Measurements from ENCODE around the gene GALNTL6. TPM values are rescaled to one million over a fixed set of nuclear protein-coding genes. Genes with fewer than 3 reads are reported as not detected.

GALNTL6 gene
- total RNA-seq, 1 donor from 2014 or later, result 0.29 TPM

DNA sequence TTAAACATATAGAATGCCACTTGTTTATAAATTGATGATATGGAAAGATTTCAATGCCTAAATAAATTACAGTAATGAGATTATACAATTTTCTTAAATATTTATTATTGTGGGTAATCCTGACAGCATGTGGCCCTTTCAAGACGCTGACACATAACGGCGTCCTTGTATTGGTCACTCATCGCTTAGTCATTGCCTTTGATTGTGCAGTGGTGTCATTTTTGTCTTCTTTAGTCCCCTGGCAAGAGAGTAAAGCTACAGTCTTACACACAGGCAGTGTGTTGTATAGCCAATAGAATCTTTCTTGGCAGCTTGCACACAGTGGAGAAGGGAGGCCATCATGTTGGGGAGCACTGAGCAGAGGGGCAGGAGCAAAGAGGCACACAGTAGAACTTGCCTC is 993.6 kb downstream of the GALNTL6 start:
- DNase-seq (ENCODE audit: low spot score), result no peak

DNA sequence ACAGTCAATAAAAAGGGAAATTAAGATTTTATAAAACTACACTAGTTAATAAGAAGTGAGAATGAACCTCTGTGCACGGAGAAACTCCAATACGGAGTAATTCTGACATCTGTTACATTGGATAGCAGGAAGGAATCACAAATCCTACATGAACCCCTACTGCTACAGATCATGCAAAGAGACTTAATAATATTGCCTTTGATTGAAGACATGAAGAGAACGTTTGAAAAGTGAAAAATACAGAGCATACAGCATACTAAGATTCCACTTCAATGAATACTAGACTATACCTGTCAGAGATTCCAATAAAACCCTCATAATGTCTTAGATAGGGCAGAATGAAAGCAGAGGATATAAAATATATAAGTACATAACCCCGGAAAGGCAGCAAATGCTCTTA is 995.0 kb downstream of the GALNTL6 start:
- DNase-seq (ENCODE audit: low spot score), result no peak

DNA sequence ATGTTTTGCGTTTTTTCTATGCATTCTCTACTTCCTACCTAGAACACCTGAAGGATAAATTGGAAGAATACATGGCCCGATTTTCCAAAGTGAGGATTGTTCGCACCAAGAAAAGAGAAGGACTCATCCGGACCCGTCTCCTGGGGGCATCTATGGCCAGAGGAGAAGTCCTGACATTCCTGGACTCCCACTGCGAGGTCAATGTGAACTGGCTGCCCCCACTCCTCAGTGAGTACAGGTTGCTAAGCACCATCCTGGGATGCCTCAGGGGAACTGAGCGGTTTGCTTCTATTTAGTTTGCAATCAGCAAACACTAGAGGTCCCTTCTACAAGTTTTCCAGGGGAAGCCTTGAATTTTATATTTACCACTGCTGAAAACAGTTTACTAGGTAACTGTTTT is 996.1 kb downstream of the GALNTL6 start:
- DNase-seq (ENCODE audit: low spot score), result no peak

DNA sequence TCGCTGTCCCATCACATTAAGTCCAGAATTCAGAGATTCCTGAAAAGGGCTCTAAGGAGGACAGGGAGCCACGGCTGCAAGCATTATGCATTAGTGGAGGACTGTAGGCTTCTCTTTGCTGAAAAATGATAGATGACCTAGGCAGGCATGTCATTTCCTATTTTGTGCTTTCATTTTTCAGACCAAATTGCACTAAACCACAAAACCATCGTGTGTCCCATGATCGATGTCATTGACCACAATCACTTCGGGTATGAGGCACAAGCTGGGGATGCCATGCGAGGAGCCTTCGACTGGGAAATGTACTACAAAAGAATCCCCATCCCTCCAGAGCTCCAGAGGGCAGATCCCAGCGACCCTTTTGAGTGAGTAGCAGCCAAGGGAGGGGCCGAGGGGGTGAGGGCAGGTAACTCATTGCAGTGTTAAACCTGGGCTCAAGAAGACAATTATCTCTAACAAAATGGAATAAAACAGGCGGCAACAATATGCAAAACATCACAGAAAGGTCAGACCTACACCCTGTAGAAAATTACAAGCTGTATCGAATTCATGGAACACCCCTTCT is 1000.2 kb downstream of the GALNTL6 start:
- no peak for DNase-seq (ENCODE audit: low spot score)

DNA sequence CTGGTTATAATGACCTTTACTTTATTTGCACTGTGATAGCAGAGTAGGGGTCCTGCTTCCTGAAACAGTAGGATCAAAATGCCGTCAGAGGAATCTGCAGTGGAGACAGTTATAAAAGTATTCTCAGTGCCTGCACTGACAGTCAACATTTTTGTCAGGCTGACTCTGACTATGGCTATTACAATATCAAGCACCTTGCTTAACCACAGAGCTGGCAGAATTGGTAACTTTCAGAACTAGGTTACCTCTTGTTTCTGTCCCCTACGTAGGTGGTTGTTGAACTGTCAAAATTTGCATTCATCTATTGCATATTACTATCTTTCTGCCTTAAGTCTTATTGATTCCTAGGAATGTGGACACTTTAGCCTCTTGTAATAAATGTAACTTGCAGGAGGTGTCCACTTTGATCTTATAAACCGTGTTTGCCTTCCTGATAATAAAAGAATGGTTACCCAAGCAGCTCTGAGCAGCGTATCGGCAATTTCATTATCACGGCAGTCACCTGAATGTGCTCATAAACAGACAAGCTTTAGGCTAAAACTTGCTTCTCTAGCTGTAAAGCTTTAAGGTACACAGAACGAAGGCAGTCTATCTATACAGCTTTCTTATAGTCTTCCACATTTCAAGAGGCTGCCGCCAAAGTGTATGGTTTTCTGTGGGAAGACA is 1002.4 kb downstream of the GALNTL6 start:
- no peak for DNase-seq (ENCODE audit: low spot score)

DNA sequence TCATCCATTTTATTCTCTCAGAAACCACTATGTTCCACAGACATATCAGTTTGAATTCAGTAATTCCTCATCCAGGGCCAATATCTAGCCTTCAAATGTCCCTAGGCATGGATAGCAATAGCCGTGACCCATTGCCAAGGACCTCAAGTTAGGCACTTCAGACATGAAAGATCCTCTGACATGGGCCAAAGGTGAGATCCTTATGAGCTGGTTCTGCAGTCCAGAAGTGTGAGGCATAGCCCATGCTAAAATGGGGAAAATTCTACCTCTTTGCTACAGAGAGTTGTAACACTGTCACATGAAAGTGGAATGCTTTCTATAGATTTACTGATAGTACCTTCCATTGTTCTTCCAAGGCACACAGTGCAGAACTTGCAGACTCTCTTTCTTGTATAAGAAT is 1005.7 kb downstream of the GALNTL6 start:
- DNase-seq (ENCODE audit: low spot score), result no peak

DNA sequence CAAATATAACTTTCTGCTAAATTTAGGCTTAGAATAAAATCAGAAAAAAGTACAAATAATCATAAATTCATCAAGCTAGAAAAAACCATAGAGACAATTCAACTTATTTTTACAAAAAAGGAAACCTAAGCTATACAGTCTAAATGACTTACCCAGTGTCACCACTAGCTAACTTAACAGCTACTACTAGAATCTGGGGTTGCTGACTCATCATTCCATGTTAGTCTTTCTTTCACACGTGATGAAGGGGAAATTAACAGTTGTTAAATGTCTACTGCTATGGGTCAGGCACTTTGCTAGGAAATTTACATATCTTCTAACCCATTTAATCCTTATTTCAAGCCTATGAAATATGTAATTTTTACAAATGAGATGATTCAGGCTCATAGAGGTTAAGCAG is 1006.1 kb downstream of the GALNTL6 start:
- DNase-seq (ENCODE audit: low spot score), result no peak

DNA sequence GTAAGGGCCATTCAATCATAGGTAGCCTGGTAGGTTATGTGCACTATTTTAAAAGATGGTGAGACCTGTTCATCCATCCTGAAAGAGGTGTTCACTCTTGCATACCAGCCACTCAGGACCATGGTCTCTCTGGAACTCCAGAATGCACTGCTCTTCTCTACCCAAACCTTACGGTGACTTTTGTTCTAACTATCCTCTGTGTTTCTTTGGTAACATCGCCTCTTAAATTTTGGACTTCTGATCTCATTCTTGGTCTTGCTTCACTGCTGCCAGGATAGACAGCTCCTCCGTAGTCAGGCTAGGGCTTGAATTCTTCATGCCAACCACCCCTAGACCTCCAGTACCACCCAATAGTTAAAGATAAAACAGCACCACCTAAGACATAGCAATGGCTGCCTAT is 1009.1 kb downstream of the GALNTL6 start:
- no peak for DNase-seq (ENCODE audit: low spot score)

DNA sequence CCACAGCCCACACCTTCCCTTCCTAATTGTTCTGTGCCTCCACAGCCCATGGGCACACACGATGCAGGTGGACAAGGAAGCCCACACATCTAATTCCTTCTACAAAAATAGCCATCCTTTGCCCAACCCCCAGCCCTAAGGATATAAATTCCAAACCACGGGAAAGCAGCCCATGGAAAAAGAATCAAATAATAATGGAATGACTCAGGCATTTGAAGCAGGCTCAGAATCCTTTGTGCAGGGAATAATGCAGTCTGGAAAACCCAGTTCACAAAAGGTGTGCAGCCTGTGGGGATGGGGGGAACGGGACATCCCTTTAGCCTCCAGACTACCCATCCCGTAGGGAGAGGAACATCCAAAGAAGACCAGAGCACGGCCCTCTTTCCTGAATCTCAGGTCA is 1013.1 kb downstream of the GALNTL6 start:
- no peak for DNase-seq (ENCODE audit: low spot score)

DNA sequence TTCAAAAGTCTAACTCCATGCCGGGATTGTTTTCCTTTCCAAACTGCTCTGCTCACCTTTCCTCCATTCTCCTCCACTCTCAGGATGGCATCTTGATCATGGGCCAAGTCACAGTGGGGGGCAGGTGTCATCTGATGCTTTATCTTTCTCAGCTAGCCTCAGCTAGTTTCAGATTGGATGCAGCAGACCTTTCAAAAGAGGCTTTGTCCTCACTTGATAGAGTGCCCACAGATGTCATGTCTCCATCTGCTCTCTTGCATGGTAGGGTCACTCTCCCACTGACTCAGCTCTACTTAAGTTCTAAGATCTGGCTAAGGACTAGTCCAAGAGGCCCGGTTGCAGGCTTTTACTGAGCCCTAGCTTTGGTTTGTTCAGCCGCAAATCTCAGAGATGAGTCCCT is 1013.7 kb downstream of the GALNTL6 start:
- no peak for DNase-seq (ENCODE audit: low spot score)

DNA sequence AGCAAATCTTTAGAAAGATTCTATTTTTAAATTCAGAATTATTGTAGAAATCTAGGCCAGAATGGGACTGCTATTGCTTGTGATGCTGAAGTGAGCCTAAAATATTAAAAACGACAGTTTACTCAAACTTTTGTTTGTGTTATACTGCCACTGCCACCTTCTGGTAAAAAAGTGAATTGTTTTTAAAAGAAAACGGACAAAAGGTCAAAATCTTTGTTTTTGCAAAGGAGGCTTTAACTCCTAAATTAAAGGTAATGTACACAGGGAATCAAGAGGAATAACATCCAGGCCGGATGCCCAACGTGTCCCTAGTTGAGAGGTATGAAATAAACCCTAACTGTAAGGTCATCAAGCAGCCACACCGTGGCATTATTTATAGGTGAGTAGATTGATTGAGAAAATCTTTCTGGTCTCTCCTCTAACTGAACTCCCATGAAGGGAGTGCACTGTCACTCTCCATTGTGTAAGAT is 1017.1 kb downstream of the GALNTL6 start:
- no peak for DNase-seq (ENCODE audit: low spot score)

DNA sequence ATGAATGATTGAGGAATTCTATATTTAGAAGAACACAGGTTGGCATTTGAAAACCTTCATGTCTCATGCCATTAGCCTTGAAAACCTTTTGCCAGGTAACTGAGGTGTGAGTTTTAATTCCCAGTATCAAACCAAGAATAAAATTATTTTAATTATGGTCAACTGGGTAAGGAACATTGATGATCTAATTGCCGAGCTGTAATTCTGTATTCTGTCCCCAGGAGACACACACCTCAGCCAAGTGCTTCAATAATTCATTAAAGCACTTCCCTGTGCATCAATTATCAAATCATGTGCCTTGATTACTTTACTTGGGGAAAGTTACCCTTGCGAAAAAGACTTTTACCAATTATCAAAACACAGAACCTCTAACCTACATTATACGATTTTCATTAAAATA is 1023.5 kb downstream of the GALNTL6 start:
- DNase-seq (ENCODE audit: low spot score), result no peak

DNA sequence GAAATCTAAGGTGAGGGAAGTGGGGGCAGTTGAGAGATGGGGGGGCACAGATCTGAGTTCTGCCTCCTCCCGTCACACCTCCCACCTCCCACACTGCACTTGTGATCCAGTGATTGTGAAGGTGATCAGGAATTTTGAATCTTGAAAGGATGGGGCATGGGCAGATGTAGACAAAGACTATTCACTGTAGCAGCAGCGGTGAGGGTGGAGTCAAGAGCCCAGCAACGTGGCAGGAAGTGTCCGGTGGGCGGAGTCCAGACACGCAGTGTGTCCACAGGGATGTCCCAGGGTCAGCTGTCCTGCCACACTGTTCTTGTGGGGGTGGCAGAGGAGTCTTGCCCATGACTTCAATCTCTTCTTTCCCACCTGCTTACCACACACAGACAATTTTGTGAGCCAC is 1024.9 kb downstream of the GALNTL6 start:
- DNase-seq (ENCODE audit: low spot score), result no peak

DNA sequence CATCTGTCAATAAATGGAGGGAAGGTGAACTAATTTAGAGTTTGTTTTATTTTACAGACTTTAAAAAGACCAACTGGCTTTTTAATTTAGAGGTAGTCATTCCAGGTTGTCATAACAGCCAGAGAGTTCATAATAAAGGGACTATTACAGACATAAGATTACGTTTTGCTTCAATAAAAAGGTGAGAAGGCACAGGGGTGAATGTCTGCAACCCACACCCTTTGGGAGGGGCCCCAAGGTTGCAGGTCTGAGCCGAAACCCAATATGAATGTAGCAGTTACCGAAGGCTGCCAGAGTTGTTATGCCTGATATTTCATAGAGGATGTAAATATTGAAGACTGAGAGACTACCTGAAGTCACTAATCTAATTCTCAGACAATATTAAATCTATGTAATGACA is 1025.7 kb downstream of the GALNTL6 start:
- DNase-seq (ENCODE audit: low spot score), result no peak

DNA sequence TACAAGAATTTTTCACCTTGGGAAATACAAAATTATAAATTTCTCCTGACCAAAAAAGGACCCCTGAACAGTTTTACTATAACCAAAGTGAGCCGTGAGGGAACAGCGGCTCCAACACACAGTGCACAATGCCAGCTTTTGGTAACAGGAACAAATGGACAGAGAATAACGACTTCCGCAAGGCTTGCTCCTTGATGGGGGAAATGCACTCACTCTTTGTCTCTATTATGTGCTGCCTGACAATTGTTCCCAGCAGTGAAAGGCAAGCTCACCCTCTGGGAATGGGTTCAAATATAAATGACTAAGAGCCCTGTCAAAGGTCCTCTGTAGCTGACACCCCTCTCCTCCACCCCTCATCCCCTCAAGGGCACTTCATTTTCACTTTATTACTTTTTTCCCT is 1029.6 kb downstream of the GALNTL6 start:
- DNase-seq (ENCODE audit: low spot score), result no peak

DNA sequence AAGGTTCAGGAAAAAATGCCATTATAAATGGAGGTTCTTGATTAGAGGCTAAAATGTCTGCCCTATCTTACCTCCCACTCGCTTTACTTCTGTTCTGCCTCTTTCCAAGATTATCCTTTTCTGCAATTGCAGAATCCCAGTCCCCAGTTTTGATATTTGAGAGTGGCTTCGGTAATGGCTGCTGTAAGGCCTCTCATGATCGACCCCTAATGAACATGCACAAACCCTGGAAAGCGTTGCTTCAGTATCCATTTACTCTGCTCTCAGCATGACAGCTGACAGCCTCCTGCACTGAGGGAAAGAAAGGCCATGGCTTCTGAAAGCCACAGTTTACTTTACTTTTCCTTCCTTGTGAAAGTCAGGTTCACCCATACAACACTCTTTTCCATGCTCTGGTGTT is 1030.0 kb downstream of the GALNTL6 start:
- no peak for DNase-seq (ENCODE audit: low spot score)

DNA sequence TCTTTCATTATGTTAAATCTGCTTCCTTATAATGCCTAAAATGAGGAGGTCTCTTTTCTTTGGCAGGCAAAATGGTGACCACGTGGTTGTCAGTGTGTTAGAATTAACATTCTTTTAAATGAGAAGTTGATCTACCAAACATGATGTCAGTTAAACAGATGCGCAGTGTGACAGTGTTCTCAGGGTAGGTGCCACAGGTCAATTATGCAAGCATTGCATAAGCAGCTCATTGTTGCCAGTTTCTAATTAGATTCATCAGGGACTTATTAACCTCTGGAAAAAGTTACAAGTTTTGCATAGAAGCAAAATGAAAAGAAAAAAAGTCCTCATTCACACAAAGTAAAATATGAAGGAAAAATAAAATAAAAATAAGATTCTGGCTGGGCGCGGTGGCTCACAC is 1031.4 kb downstream of the GALNTL6 start:
- no peak for DNase-seq (ENCODE audit: low spot score)

DNA sequence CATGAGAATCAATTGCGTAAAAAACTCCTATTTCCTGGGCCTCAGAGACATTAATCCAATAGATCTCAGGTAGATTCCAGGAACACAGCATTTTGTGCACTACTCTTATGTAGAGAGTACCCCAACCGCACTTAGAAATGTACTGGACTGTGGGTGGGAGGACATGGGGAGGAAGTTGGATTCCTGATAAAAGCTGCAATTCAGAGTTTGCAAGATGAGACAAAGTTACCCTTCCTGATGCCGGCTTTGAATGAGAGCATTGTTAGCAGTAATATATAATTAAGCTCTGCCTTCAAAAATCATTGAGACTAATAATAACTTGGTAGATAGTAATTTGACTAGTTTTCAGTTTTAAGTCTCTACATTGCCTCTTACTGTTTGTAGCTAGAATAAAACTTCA is 1032.1 kb downstream of the GALNTL6 start:
- DNase-seq (ENCODE audit: low spot score), result no peak

DNA sequence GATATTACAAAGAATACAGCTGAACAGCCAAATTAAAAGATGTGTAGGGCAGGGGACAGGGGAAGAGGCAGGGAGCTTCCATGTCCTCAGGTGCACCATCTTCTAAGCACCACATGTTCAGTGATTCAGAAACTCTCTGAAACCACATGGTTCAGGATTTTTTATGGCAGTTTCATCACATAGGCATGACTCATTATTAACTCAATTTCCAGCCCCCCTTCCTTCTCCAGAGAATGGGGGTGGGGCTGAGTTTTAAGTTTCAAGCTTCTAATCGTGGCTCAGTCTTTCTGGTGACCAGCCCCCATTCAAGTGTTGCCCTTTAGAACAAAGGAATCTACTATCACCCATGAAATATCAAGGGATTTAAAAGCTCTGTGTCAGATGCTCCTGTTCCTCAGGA is 1037.6 kb downstream of the GALNTL6 start:
- no peak for DNase-seq (ENCODE audit: low spot score)

DNA sequence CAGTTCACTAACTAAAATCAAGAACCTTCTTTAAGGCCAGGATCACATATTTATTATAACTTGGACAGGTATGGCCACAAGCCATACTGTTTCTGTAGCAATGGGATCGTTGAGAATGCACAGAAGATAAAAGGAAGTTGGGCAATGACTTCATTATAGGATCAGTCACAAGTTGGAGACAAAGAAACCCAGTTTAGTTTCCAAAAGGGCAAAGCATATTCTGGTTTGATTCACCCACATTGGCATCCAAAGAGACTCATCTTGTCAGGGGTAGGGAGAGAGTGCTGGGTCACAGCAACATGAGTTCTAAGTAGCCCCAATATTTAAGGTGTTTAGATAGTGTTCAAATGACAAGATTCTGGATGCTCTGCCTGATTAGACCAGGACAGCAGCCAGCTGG is 1038.3 kb downstream of the GALNTL6 start:
- no peak for DNase-seq (ENCODE audit: low spot score)

DNA sequence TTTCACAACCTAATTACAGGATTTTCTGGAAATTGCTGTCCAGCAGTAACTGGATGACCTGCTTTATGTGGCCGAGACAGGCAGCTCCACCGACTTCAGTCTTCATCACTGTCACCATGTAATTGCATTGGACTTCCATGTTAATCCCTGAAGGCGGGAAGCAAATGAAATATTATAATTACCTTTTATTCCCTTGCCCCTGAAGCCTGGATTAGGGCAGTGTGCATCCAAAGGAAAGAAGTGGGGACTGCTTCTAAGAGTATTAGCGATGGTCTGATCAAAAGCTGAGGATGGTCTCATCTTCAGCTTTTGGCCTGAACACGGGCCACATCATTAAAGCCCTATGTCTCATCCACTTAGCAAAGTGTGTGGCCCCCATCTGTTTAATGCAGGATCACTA is 1043.8 kb downstream of the GALNTL6 start:
- no peak for DNase-seq (ENCODE audit: low spot score)

DNA sequence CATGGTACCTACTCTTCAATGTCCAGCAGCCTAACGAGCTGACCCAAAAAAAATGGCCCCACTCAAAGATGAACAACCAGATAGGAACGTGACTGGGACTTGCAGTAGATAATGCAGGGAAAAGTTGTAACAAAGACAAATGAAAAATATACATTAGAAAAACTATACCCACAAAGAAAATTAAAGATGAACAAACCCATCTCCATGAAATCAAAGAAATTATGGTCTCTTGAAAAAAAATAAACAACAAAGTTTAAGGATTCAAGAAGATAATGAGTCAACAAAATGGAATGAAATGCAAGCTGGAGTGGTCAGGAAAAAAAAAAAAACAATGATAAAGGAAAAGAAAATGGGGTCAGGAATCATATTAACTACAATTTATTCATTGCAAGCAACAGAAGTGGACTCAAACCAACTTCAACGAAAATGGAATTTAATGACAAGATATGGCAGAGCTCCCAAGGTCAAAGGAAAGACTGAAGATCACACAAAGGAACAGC is 1045.6 kb downstream of the GALNTL6 start:
- no peak for DNase-seq (ENCODE audit: low spot score)

DNA sequence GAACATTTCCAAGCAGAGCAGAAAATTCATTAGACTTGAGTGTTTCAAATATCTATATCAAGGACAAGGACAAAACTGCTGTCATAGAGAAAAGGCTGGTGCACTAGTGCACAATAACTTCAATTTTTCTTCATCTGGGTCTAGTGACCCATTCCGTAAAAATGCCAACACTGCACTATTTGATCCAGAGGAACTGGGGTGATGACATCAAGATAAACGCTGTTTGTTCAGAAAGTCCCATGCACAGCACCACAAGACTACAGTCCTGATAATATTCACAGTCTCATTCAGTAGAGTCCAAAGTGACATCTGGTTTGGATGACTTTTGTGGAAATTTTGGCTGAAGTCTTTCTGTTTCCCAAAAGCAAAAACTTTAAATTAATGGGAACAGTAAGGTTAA is 1051.9 kb downstream of the GALNTL6 start:
- no peak for DNase-seq (ENCODE audit: low spot score)
